IPS DF 19.7 (cell line): Measurements from ENCODE around the gene FHL1.
"Not testable (repeated sequence)": the region's sequence is repeated elsewhere in the genome, so short reads cannot be mapped to it uniquely, and the experiment has no call there.

Source experiments
- DNase-seq: peaks from one replicate; pipeline ENCODE4 v3.0.0-alpha.2; 2013; ENCODE audit warnings: low read depth, low spot score

Gene FHL1

GRCh38 chrX:136209016-136209738 is 61.8 kb downstream of the FHL1 start:
- no peak for DNase-seq

GRCh38 chrX:136209751-136210150 is 62.4 kb downstream of the FHL1 start:
- no peak for DNase-seq

GRCh38 chrX:136210243-136210642 is 62.9 kb downstream of the FHL1 start:
- no peak for DNase-seq

- no peak for DNase-seq
These were observed 63.5 kb downstream of the FHL1 start for GRCh38 chrX:136210806-136211205.

GRCh38 chrX:136211766-136212556 is 64.6 kb downstream of the FHL1 start:
- DNase-seq, result no peak

- DNase-seq, result no peak
These were observed 65.3 kb downstream of the FHL1 start for GRCh38 chrX:136212557-136213111.

GRCh38 chrX:136214551-136214950 is 67.2 kb downstream of the FHL1 start:
- DNase-seq, result no peak

GRCh38 chrX:136215559-136215958 is 68.2 kb downstream of the FHL1 start:
- DNase-seq, result no peak

- no peak for DNase-seq
These were observed 72.6 kb downstream of the FHL1 start for GRCh38 chrX:136219893-136220292.

- no peak for DNase-seq
These were observed 73.2 kb downstream of the FHL1 start for GRCh38 chrX:136220540-136220939.

GRCh38 chrX:136220951-136221350 is 73.6 kb downstream of the FHL1 start:
- DNase-seq, result no peak

- DNase-seq, result no peak
These were observed 74.6 kb downstream of the FHL1 start for GRCh38 chrX:136221851-136222513.

- DNase-seq, result no peak
These were observed 79.7 kb downstream of the FHL1 start for GRCh38 chrX:136227074-136227473.

- DNase-seq, result no peak
These were observed 80.9 kb downstream of the FHL1 start for GRCh38 chrX:136227948-136228838.

GRCh38 chrX:136228839-136229207 is 81.5 kb downstream of the FHL1 start:
- DNase-seq, result no peak

- DNase-seq, result no peak
These were observed 89.7 kb downstream of the FHL1 start for GRCh38 chrX:136237074-136237473.

- not testable (repeated sequence) for DNase-seq
These were observed 90.5 kb downstream of the FHL1 start for GRCh38 chrX:136237849-136238248.

- no peak for DNase-seq
These were observed 98.9 kb downstream of the FHL1 start for GRCh38 chrX:136246201-136246600.

GRCh38 chrX:136250191-136251040 is 103.1 kb downstream of the FHL1 start:
- no peak for DNase-seq
